Breast epithelium (tissue), 3 donors: Measurements from ENCODE around the gene MYO1C.

Source experiments
- CTCF ChIP-seq, 3 donors: fragments of 450-650 bp; IDR thresholded peaks; one replicate each; pipeline ENCODE4 v1.5.1; 2016 to 2017; ENCODE audit warnings: antibody characterized with exemption in 3 of 3, mild to moderate bottlenecking in 3 of 3, moderate library complexity in 3 of 3
- POLR2AphosphoS5 ChIP-seq, 3 donors: sonication (generic); formaldehyde crosslinking; IDR thresholded peaks; one replicate each; pipeline ENCODE4 v1.6.1; 2017; ENCODE audit warnings: antibody characterized with exemption in 3 of 3

GRCh38 chr17:1504866-1505265, 12.4 kb upstream of the MYO1C start:
- no peak for TF ChIP-seq CTCF (IDR thresholded peaks at IDR 0.05)
- TF ChIP-seq POLR2AphosphoS5 (IDR thresholded peaks at IDR 0.05) = no peak
